Measurements from ENCODE around the gene COPG1.

DNA sequence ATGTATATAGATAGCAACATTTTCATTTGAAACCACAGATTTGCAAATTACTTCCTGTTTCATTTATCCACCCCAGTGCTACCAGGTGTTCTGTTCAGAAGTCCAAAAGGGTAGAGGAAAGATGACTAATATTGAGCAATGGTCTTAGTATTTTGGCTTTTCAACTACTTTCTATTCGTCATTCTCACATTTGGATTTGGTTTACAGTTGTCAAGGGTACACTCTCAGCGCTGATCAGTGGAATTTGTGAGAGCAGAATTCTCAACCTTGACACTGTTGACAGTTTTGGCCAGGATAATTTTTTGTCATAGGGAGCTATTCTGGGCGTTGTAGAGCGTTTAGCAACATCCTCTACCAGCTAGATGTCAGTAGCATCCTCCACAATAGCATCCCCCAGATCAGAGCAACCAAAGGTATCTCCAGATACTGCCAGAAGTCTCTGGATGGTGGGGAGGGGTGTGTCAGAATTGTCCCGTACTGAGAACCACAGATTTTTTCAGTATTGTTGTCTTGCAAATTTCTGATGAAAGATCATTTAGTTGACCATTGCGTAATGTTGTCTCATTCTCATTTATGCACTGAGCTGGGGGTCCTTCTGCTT is 33.4 kb downstream of the COPG1 start:
- TF ChIP-seq, protein P1, sequence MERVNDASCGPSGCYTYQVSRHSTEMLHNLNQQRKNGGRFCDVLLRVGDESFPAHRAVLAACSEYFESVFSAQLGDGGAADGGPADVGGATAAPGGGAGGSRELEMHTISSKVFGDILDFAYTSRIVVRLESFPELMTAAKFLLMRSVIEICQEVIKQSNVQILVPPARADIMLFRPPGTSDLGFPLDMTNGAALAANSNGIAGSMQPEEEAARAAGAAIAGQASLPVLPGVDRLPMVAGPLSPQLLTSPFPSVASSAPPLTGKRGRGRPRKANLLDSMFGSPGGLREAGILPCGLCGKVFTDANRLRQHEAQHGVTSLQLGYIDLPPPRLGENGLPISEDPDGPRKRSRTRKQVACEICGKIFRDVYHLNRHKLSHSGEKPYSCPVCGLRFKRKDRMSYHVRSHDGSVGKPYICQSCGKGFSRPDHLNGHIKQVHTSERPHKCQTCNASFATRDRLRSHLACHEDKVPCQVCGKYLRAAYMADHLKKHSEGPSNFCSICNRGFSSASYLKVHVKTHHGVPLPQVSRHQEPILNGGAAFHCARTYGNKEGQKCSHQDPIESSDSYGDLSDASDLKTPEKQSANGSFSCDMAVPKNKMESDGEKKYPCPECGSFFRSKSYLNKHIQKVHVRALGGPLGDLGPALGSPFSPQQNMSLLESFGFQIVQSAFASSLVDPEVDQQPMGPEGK (CRISPR knock-in tag; IDR thresholded peaks at IDR 0.05; ENCODE audit: borderline replicate concordance) = no peak
- TF ChIP-seq ZFP30 (CRISPR knock-in tag; IDR thresholded peaks at IDR 0.05) = no peak
- no peak for TF ChIP-seq RARB (CRISPR knock-in tag; IDR thresholded peaks at IDR 0.05)
- no peak for TF ChIP-seq ZFP3 (CRISPR knock-in tag; IDR thresholded peaks at IDR 0.05)
- TF ChIP-seq CSDC2 (CRISPR knock-in tag; IDR thresholded peaks at IDR 0.05) = no peak
- no peak for TF ChIP-seq ARNTL (CRISPR knock-in tag; IDR thresholded peaks at IDR 0.05; ENCODE audit: borderline replicate concordance, low read depth)
- TF ChIP-seq, protein P2, sequence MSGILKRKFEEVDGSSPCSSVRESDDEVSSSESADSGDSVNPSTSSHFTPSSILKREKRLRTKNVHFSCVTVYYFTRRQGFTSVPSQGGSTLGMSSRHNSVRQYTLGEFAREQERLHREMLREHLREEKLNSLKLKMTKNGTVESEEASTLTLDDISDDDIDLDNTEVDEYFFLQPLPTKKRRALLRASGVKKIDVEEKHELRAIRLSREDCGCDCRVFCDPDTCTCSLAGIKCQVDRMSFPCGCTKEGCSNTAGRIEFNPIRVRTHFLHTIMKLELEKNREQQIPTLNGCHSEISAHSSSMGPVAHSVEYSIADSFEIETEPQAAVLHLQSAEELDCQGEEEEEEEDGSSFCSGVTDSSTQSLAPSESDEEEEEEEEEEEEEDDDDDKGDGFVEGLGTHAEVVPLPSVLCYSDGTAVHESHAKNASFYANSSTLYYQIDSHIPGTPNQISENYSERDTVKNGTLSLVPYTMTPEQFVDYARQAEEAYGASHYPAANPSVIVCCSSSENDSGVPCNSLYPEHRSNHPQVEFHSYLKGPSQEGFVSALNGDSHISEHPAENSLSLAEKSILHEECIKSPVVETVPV (CRISPR knock-in tag; IDR thresholded peaks at IDR 0.05) = no peak

Data from SK-N-SH treated with all-trans-retinoic acid at 6 μM for 48 hours (cell line).